ENCODE results near the gene FBXL2. TPM values are rescaled to one million over a fixed set of nuclear protein-coding genes. Genes with fewer than 3 reads are reported as not detected.
"Not testable (repeated sequence)": the region's sequence is repeated elsewhere in the genome, so short reads cannot be mapped to it uniquely, and the experiment has no call there.

The FBXL2 gene
- total RNA-seq, 3 donors from 2014 or later, result 7.7 to 24.9 (median 19.7) TPM

DNA sequence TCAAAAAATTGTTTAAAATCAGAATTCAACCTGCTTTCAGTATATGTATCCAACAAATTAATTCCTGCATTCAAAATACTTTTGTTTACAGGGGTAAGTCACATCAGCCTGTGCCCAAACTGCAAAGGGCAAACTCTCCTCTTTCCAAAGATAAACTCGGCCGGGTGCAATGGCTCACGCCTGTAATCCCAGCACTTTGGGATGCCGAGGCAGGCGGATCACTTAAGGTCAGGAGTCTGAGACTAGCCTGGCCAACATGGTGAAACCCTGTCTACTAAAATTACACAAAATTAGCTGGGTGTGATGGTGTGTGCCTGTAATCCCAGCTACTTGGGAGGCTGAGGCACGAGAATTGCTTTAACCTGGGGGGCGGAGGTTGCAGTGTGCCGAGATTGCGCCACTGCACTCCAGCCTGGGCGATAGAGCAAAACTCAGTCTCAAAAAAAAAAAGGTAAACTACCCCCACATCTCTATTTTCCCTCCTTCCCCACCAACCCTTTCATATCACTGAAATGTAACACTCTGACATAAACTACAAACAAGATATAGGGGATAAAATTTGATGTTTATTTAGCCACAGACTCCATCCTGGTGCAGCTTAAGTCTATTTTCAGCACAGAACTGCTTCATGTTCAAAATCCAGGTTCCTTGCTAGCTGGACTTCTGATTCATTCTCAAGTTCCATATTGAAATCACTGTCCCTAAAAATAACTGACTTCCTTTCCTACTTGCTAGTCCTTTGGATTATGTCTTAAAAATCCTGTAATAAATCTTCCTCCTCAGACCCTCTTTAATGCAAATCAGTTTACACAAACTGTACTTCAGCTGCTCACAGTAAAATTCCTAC lies 147.6 kb downstream of the FBXL2 start:
- no peak for DNase-seq (ENCODE audit: low spot score in 2 of 2)
- H3K36me3 ChIP-seq, result no peaks in the 10 kb centered on the region

GRCh38 chr3:33425453-33425852 lies 148.2 kb downstream of the FBXL2 start:
- Histone ChIP-seq H3K9me3 (no peaks in the 10 kb centered on the region), H3K36me3 (no peaks in the 10 kb centered on the region), H3K27me3 (no peaks in the 10 kb centered on the region), H3K27ac (no peak overlapping the region), H3K4me1 (no peaks in the 10 kb centered on the region), H3K4me3 (no peak overlapping the region)
- no peak for DNase-seq (ENCODE audit: low spot score in 2 of 2)
- TF ChIP-seq POLR2A (IDR thresholded peaks at IDR 0.05) (no peak), POLR2AphosphoS5 (IDR thresholded peaks at IDR 0.05) (no peak), CTCF (IDR thresholded peaks at IDR 0.05) (no peak)
- intact Hi-C loops (cut with DNase I; ENCODE audit: low total_unique reads), result no loop called here

More for the DNA sequence above, 147.6 kb downstream of the FBXL2 start:
- Histone ChIP-seq H3K27ac (no peak overlapping the region), H3K9me3 (no peaks in the 10 kb centered on the region), H3K4me3 (no peak overlapping the region), H3K27me3 (no peaks in the 10 kb centered on the region), H3K4me1 (no peaks in the 10 kb centered on the region)
- TF ChIP-seq POLR2A (IDR thresholded peaks at IDR 0.05) (no peak), POLR2AphosphoS5 (IDR thresholded peaks at IDR 0.05) (no peak), CTCF (IDR thresholded peaks at IDR 0.05) (no peak)
- intact Hi-C loops (cut with DNase I; ENCODE audit: low total_unique reads), result no loop called here

DNA sequence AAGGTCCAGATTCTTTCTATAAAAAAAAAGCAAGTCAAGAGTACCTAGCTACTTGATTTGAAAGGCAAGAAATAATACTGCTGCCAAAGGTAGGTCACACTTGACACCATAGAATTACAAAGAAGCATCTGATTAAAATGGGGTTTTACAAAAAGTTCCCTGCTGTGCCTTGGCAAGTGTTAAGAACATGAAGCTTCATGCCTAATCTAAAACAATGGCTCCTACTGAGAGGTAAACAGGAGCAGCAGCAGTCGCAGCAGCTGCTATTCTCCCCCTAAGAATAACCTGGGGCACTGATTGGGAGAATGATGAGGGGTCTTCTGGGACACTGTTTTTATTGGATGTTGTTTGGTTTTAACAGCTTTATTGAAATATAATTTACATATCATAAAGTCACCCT lies 148.8 kb downstream of the FBXL2 start:
- Histone ChIP-seq H3K27ac (no peak overlapping the region), H3K9me3 (no peaks in the 10 kb centered on the region), H3K4me3 (no peak overlapping the region), H3K36me3 (no peaks in the 10 kb centered on the region), H3K27me3 (no peaks in the 10 kb centered on the region), H3K4me1 (no peaks in the 10 kb centered on the region)
- intact Hi-C loops (cut with DNase I; ENCODE audit: low total_unique reads), result no loop called here
- TF ChIP-seq CTCF (IDR thresholded peaks at IDR 0.05), result no peak
- TF ChIP-seq POLR2AphosphoS5 (IDR thresholded peaks at IDR 0.05), result no peak
- TF ChIP-seq POLR2A (IDR thresholded peaks at IDR 0.05), result no peak
- no peak for DNase-seq (ENCODE audit: low spot score in 2 of 2)

- Histone ChIP-seq H3K9me3 (no peaks in the 10 kb centered on the region), H3K27ac (no peak overlapping the region), H3K27me3 (no peaks in the 10 kb centered on the region), H3K36me3 (no peaks in the 10 kb centered on the region), H3K4me3 (no peak overlapping the region), H3K4me1 (no peaks in the 10 kb centered on the region)
- intact Hi-C loops (cut with DNase I; ENCODE audit: low total_unique reads), result no loop called here
- TF ChIP-seq POLR2AphosphoS5 (IDR thresholded peaks at IDR 0.05), result no peak
- TF ChIP-seq POLR2A (IDR thresholded peaks at IDR 0.05), result no peak
- no peak for TF ChIP-seq CTCF (IDR thresholded peaks at IDR 0.05)
- no peak for DNase-seq (ENCODE audit: low spot score in 2 of 2)
Measured at GRCh38 chr3:33426630-33427317, 149.5 kb downstream of the FBXL2 start.

- DNase-seq (ENCODE audit: low spot score in 2 of 2), result no peak
- Histone ChIP-seq H3K4me1 (no peaks in the 10 kb centered on the region), H3K27me3 (no peaks in the 10 kb centered on the region), H3K9me3 (no peaks in the 10 kb centered on the region), H3K27ac (no peak overlapping the region), H3K4me3 (no peak overlapping the region), H3K36me3 (no peaks in the 10 kb centered on the region)
- intact Hi-C loops (cut with DNase I; ENCODE audit: low total_unique reads), result no loop called here
- TF ChIP-seq POLR2AphosphoS5 (IDR thresholded peaks at IDR 0.05) (no peak), POLR2A (IDR thresholded peaks at IDR 0.05) (no peak), CTCF (IDR thresholded peaks at IDR 0.05) (no peak)
Measured at GRCh38 chr3:33428734-33429133, 151.5 kb downstream of the FBXL2 start.

- H3K27me3 ChIP-seq; H3K36me3 ChIP-seq; H3K4me3 ChIP-seq; H3K9me3 ChIP-seq; DNase-seq (ENCODE audit: low spot score in 2 of 2); H3K4me1 ChIP-seq; H3K27ac ChIP-seq; intact Hi-C loops (cut with DNase I; ENCODE audit: low total_unique reads): not testable (repeated sequence)
Measured at GRCh38 chr3:33429306-33429705, 152.1 kb downstream of the FBXL2 start.

Measured in breast epithelium (tissue), 4 donors.